Measurements from ENCODE around the gene ZFP36L2. TPM values are rescaled to one million over a fixed set of nuclear protein-coding genes. Genes with fewer than 3 reads are reported as not detected.
A peak's percentile ranks its signal among the peaks of the same experiment; 100 is the strongest.

Gene ZFP36L2
- total RNA-seq, 2 donors from 2014 or later, result 43.2 to 47.3 TPM

DNA sequence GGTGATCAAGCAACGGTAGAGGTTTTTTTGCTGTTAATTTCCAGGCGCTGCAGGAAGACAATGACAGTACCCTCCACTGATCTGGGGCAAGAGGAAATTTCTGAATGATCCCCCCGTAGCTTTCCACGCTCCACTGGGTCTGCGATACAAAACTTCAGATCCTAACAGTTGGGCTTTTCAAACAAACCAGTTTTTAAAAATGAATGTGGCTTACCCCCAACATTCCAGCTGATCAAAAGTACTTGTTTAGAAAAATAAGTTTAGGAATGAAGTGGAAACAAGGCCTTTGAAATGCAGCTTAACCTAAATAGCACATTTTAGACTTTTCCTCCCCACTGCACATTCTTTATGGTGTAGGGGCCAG lies 5.7 kb downstream of the ZFP36L2 start:
- Histone ChIP-seq H3K9me3 (no peaks in the 10 kb centered on the region), H3K36me3 (peaks cover 35% of the 10 kb centered on the region), H3K4me3 (peak overlapping the region; percentile 79 to 92), H3K27me3 (no peaks in the 10 kb centered on the region), H3K27ac (peak overlapping the region; percentile 99 to 100), H3K4me1 (peaks cover 0 to 69% of the 10 kb centered on the region in 2 donors)
- no peak for DNase-seq (ENCODE audit: low spot score)
- TF ChIP-seq, protein P1, sequence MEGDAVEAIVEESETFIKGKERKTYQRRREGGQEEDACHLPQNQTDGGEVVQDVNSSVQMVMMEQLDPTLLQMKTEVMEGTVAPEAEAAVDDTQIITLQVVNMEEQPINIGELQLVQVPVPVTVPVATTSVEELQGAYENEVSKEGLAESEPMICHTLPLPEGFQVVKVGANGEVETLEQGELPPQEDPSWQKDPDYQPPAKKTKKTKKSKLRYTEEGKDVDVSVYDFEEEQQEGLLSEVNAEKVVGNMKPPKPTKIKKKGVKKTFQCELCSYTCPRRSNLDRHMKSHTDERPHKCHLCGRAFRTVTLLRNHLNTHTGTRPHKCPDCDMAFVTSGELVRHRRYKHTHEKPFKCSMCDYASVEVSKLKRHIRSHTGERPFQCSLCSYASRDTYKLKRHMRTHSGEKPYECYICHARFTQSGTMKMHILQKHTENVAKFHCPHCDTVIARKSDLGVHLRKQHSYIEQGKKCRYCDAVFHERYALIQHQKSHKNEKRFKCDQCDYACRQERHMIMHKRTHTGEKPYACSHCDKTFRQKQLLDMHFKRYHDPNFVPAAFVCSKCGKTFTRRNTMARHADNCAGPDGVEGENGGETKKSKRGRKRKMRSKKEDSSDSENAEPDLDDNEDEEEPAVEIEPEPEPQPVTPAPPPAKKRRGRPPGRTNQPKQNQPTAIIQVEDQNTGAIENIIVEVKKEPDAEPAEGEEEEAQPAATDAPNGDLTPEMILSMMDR (IDR thresholded peaks at IDR 0.05), result no peak

DNA sequence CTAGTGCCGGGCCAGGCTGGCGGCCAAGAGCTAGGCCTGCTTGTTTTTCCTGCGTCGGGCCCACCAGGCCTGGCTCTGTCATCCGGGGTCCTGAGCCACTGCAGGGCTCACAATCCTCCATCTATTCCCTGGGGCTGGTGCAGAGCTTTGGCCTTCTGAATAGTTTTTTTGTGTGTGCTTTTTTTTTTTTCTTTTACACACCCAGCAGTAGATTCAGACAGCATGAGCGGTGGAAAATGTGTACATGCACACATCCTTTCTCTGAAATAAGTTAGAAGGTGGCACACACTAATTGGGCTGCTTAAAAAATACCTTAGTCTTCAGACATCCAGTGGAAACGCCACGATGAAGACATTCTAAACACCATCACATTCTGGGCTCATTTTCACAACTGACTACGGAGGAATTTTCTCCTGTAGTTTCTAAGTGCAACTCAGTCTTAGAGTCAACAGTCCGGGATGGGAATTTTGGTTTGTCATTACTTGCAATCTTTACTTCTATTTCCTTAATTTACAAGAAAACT lies 6.1 kb downstream of the ZFP36L2 start:
- DNase-seq (ENCODE audit: low spot score), result no peak
- H3K4me3 ChIP-seq, result peak overlapping the region; percentile 39 to 92
- H3K9me3 ChIP-seq, result no peaks in the 10 kb centered on the region
- TF ChIP-seq, protein P1 (IDR thresholded peaks at IDR 0.05), result no peak
- H3K36me3 ChIP-seq, result peaks cover 30% of the 10 kb centered on the region
- no peaks in the 10 kb centered on the region for H3K27me3 ChIP-seq
- peaks cover 0 to 69% of the 10 kb centered on the region in 2 donors for H3K4me1 ChIP-seq
- H3K27ac ChIP-seq, result peak overlapping the region; percentile 99 to 100

DNA sequence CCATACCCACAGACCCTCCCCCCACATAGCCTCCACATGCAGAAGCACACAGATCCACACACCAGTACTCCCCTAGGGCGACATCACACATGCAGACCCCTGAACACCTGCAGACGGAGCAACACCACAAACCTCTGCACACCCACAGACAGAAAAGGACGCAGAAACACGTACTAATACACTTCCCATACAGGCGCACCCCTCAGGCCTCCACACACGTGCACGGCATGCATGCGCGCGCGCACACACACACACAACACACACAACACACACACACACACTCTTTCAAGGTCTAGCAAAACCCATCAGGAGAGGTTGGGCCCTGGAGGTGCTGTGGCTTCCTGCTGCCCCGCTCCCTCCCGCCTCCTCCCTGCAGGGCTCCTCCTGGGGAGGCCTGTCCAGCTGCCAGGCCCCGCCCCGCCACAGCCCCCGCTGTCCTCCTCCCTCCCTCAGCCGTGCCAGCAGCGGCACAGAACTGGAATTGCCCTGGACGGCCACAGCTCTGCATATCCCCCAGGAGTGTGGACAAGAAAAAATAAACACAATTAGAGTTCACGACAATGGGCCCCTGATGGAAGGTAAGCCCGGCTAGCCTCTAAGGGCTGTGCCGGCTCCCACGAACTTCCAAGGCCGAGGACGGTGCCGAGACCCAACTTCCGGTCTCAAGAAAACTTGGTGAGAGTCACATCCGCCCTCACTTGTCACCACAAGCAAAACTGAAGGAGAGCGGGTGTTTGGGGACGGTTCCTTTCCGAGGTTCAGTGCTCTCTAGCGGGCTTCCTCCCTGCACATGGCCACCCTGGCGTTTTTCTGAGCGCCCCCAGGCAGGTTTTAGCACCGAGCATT lies 6.8 kb downstream of the ZFP36L2 start:
- Histone ChIP-seq H3K9me3 (no peaks in the 10 kb centered on the region), H3K36me3 (peaks cover 23% of the 10 kb centered on the region), H3K27ac (peak overlapping the region; percentile 99 to 100), H3K4me1 (peaks cover 0 to 69% of the 10 kb centered on the region in 2 donors), H3K4me3 (peak overlapping the region; percentile 39 to 92), H3K27me3 (no peaks in the 10 kb centered on the region)
- DNase-seq (ENCODE audit: low spot score), result peak; percentile 91
- TF ChIP-seq, protein P1 (IDR thresholded peaks at IDR 0.05), result no peak

DNA sequence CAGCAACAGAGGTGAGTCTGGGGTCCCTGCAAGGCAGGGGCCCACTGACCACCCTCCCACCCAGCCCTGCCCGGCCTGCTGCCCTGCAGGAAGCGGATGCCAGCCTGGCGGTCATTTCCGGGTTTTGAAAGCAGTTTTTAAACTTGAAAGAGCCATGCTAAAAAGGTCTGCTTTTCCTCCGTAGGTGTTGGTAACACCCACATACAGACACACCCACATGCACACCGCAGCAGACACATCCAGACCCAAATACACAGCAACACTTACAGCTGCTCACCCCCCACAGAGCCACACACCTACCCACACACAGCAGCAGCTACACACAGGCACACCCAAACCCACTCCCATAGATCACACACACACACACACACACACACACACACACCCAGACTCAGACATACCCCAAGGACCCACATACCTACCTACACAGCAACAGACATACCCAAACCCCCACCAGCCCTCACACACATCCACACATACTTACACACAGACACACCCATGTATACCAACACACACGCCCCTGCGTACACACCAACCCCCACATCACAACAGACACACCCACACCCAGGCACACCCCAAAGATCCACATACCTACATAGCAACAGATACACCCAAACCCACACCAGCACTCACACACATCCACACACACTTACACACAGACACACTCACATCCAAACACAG lies 7.6 kb downstream of the ZFP36L2 start:
- H3K27ac ChIP-seq, result peak overlapping the region; percentile 99 to 100
- H3K4me1 ChIP-seq, result peaks cover 0 to 69% of the 10 kb centered on the region in 2 donors
- H3K36me3 ChIP-seq, result peaks cover 18% of the 10 kb centered on the region
- H3K4me3 ChIP-seq, result peak overlapping the region; percentile 39 to 92
- H3K27me3 ChIP-seq, result no peaks in the 10 kb centered on the region
- TF ChIP-seq, protein P1 (IDR thresholded peaks at IDR 0.05), result no peak
- H3K9me3 ChIP-seq, result no peaks in the 10 kb centered on the region
- no peak for DNase-seq (ENCODE audit: low spot score)

DNA sequence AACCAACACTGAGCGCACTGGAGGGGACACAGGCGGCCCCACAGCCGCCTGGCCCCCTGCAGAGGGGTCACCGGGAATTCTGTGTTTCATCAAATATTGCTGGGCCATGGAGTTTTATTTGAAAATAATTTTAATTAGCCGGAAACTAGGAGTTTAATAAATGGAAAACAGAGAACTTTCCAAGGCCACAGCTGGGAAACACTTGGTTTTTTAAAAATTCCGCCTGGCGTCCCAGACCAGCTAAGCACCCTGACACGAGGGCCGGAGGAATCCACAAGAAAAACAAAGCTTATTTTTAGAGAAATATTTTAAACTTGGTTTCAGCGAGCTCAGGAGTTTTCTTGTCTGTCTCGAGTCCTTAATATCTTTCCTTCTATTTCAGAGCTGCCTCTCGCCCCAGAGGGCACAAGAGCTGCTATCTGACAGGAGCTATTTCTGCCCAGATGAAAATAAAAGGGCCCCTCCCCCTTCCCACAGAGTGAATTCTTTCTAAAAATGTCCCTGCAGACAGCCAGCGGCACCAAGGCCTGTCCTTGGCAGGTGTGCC lies 8.2 kb downstream of the ZFP36L2 start:
- TF ChIP-seq, protein P1 (IDR thresholded peaks at IDR 0.05), result no peak
- H3K36me3 ChIP-seq, result peaks cover 12% of the 10 kb centered on the region
- H3K4me1 ChIP-seq, result peaks cover 0 to 64% of the 10 kb centered on the region in 2 donors
- no peak for DNase-seq (ENCODE audit: low spot score)
- no peaks in the 10 kb centered on the region for H3K9me3 ChIP-seq
- H3K27me3 ChIP-seq, result no peaks in the 10 kb centered on the region
- H3K27ac ChIP-seq, result peak overlapping the region; percentile 99 to 100
- H3K4me3 ChIP-seq, result peak overlapping the region in 1 of 2 donors; percentile 92

Measured in right atrium auricular region (tissue), 2 donors.